GM12892 (cell line): Measurements from ENCODE around the gene CLSTN2.

Experiments used
- POLR2A ChIP-seq: IDR thresholded peaks from 2 replicates; pipeline ENCODE4 v1.6.1; 2011; ENCODE audit warnings: low read depth, low read length, control low read depth
- POLR2AphosphoS5 ChIP-seq: IDR thresholded peaks from 2 replicates; pipeline ENCODE4 v1.6.1; 2011; ENCODE audit warnings: low read depth, low read length, control low read depth
- TAF1 ChIP-seq: IDR thresholded peaks from 2 replicates; pipeline ENCODE4 v1.6.1; 2011; ENCODE audit warnings: low read depth, mild to moderate bottlenecking, control low read depth, low read length, borderline replicate concordance

- TF ChIP-seq POLR2AphosphoS5 (no peak), POLR2A (no peak), TAF1 (no peak)
Observed at GRCh38 chr3:140163159-140163763, 228.3 kb downstream of the CLSTN2 start.
